ENCODE measurements around the gene FILIP1L. TPM values are rescaled to one million over a fixed set of nuclear protein-coding genes. Genes with fewer than 3 reads are reported as not detected.
A peak's percentile ranks its signal among the peaks of the same experiment; 100 is the strongest.
"Not testable (repeated sequence)": the region's sequence is repeated elsewhere in the genome, so short reads cannot be mapped to it uniquely, and the experiment has no call there.

The FILIP1L gene
- total and polyA plus RNA-seq, 12 donors, result 5.3 to 33.2 (median 17.4) TPM

GRCh38 chr3:100096866-100097265 lies 17.4 kb downstream of the FILIP1L start:
- WGBS, 4 donors, result 95 to 100% (median 98%) methylated on average over 2 of the region's 2 CpGs
- Histone ChIP-seq H3K36me3 (replicated peaks in 1 of 2) (no peaks in the 10 kb centered on the region), H3K4me3 (no peak overlapping the region), H3K27ac (no peak overlapping the region), H3K27me3 (no peaks in the 10 kb centered on the region), H3K9me3 (replicated peaks in 1 of 3) (no peaks in the 10 kb centered on the region), H3K4me1 (replicated peaks in 1 of 2) (peaks cover 9 to 21% of the 10 kb centered on the region in 2 donors)
- no peak for DNase-seq
- intact Hi-C loops (cut with DNase I), result no loop called here
- no peak for TF ChIP-seq POLR2A (IDR thresholded peaks at IDR 0.05)
- TF ChIP-seq, protein P1, sequence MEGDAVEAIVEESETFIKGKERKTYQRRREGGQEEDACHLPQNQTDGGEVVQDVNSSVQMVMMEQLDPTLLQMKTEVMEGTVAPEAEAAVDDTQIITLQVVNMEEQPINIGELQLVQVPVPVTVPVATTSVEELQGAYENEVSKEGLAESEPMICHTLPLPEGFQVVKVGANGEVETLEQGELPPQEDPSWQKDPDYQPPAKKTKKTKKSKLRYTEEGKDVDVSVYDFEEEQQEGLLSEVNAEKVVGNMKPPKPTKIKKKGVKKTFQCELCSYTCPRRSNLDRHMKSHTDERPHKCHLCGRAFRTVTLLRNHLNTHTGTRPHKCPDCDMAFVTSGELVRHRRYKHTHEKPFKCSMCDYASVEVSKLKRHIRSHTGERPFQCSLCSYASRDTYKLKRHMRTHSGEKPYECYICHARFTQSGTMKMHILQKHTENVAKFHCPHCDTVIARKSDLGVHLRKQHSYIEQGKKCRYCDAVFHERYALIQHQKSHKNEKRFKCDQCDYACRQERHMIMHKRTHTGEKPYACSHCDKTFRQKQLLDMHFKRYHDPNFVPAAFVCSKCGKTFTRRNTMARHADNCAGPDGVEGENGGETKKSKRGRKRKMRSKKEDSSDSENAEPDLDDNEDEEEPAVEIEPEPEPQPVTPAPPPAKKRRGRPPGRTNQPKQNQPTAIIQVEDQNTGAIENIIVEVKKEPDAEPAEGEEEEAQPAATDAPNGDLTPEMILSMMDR (IDR thresholded peaks at IDR 0.05), result no peak

GRCh38 chr3:100096286-100096685 lies 18.0 kb downstream of the FILIP1L start:
- H3K4me3 ChIP-seq; H3K27me3 ChIP-seq; intact Hi-C loops (cut with DNase I); H3K36me3 ChIP-seq (replicated peaks in 1 of 2); H3K9me3 ChIP-seq (replicated peaks in 1 of 3); H3K27ac ChIP-seq; DNase-seq: not testable (repeated sequence)
- WGBS, 4 donors, result 91 to 97% (median 95%) methylated on average over 1 of the region's 1 CpG
- peaks cover 9 to 21% of the 10 kb centered on the region in 2 donors for H3K4me1 ChIP-seq (replicated peaks in 1 of 2)

- Histone ChIP-seq H3K4me3 (no peak overlapping the region), H3K4me1 (replicated peaks in 1 of 2) (peaks cover 8 to 16% of the 10 kb centered on the region in 2 donors), H3K9me3 (replicated peaks in 1 of 3) (no peaks in the 10 kb centered on the region), H3K27me3 (no peaks in the 10 kb centered on the region), H3K36me3 (replicated peaks in 1 of 2) (no peaks in the 10 kb centered on the region), H3K27ac (no peak overlapping the region)
- TF ChIP-seq, protein P1 (IDR thresholded peaks at IDR 0.05), result no peak
- no peak for TF ChIP-seq POLR2A (IDR thresholded peaks at IDR 0.05)
- intact Hi-C loops (cut with DNase I), result no loop called here
- no peak for DNase-seq
- WGBS, 4 donors, result 92 to 100% (median 97%) methylated on average over 1 of the region's 1 CpG
These were observed 20.5 kb downstream of the FILIP1L start for GRCh38 chr3:100093831-100094230.

DNA sequence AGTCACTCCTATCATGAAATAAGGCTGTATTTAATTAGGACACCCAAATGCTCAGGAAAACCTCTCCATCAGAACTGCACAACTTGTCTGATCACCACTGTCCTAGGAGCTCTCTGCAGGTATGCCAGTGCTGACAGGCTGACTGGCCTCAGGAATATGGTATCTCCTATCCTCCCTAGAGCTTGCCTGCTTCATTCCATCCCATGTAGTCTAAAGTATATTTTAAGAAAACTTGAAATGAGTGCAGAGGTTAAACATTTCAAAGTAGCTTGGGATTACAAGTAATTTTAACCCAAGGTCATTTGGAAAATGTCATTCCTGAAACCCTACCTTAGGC lies 23.7 kb downstream of the FILIP1L start:
- Histone ChIP-seq H3K9me3 (replicated peaks in 1 of 3) (no peaks in the 10 kb centered on the region), H3K27me3 (no peaks in the 10 kb centered on the region), H3K4me3 (no peak overlapping the region), H3K27ac (peak overlapping the region in 1 of 5 donors; percentile 8), H3K4me1 (replicated peaks in 1 of 2) (peaks cover 6% of the 10 kb centered on the region in 2 donors), H3K36me3 (replicated peaks in 1 of 2) (no peaks in the 10 kb centered on the region)
- intact Hi-C loops (cut with DNase I), result no loop called here
- no peak for DNase-seq
- no peak for TF ChIP-seq POLR2A (IDR thresholded peaks at IDR 0.05)
- TF ChIP-seq, protein P1 (IDR thresholded peaks at IDR 0.05), result no peak

DNA sequence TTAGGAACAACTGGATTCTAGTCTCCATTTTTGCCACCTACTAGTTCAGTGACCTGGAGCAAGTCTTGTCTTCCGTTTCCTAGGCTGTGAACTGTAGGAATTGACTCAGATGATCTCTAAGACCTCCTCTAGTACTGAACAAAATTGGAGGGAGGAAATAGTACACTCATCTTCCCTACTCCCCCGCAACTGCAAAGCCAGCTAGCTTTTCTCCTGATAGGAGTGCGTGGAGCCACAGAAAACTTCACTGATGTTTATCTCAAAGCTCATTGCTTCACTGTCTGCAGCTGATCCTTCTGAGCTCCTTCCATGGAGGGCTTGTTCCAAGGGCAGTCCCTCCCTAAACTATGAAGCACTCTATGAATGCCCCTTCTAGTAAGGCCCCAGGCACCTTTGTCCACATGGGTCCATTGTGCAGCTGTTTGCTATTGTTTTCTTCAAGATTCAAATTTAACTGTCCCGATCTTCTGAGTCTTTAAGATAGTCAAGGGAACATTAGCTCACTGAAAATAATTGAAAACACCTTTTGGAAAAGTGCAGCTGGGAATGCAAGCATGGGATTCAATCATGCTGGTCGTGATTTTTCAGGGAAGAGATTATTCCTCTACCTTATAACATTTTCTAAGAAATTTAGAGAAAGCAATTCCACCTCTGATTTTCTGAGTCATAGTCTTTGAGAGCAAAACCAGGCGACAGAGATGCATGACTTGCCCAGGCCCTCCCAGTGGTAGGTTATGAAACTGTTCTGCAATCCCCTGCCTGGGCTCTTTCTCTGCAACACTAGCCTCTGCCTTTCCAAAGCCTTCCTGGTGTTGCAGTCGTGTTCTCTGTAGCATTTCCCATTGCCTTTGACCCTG lies 24.3 kb downstream of the FILIP1L start:
- Histone ChIP-seq H3K4me1 (replicated peaks in 1 of 2) (peaks cover 6% of the 10 kb centered on the region in 2 donors), H3K36me3 (replicated peaks in 1 of 2) (no peaks in the 10 kb centered on the region), H3K27me3 (no peaks in the 10 kb centered on the region), H3K4me3 (no peak overlapping the region), H3K27ac (peak overlapping the region in 1 of 5 donors; percentile 6), H3K9me3 (replicated peaks in 1 of 3) (no peaks in the 10 kb centered on the region)
- DNase-seq, result peak in 6 of 7 donors; percentile 32 to 62 (median 41)
- intact Hi-C loops (cut with DNase I), result no loop called here
- TF ChIP-seq, protein P1 (IDR thresholded peaks at IDR 0.05), result peak; percentile 19 to 59 (median 36)
- no peak for TF ChIP-seq POLR2A (IDR thresholded peaks at IDR 0.05)
- 68 to 76% (median 74%) methylated on average over 7 of the region's 7 CpGs for WGBS, 4 donors

All from adrenal gland (tissue), 12 donors.